NT2/D1 (cell line): ENCODE results near the gene WDR82.

ENCODE experiments used
- DNase-seq: peaks from one replicate; pipeline ENCODE4 v3.0.0-alpha.2; 2011; ENCODE audit warnings: low read depth, low spot score
- H3K27me3 ChIP-seq: 2 replicates; pipeline ENCODE4 v1.6.0; 2011; ENCODE audit warnings: mild to moderate bottlenecking; ENCODE audit not compliant: insufficient read length, insufficient read depth
- H3K36me3 ChIP-seq: 2 replicates; pipeline ENCODE4 v1.6.1; 2011; ENCODE audit warnings: mild to moderate bottlenecking, low read length, mixed read lengths; ENCODE audit not compliant: insufficient read depth, insufficient read length
- H3K4me1 ChIP-seq: 2 replicates; pipeline ENCODE4 v1.5.1; 2011; ENCODE audit not compliant: insufficient read depth, insufficient read length
- H3K4me3 ChIP-seq: 2 replicates; pipeline ENCODE4 v1.5.1; 2011; ENCODE audit warnings: low read depth; ENCODE audit not compliant: insufficient read length
- H3K9ac ChIP-seq: 2 replicates; pipeline ENCODE4 v1.6.0; 2011; ENCODE audit warnings: low read depth; ENCODE audit not compliant: insufficient read length
- H3K9me3 ChIP-seq: 2 replicates; pipeline ENCODE4 v1.5.1; 2011; ENCODE audit warnings: mild to moderate bottlenecking, low read length; ENCODE audit not compliant: insufficient read depth
- SUZ12 ChIP-seq: IDR thresholded peaks from 2 replicates; pipeline ENCODE4 v1.6.1; 2011; ENCODE audit not compliant: insufficient read length, insufficient read depth; ENCODE audit errors: extremely low read depth
- YY1 ChIP-seq: IDR thresholded peaks from 2 replicates; pipeline ENCODE4 v1.6.1; 2011; ENCODE audit not compliant: insufficient read length, insufficient read depth
- ZNF274 ChIP-seq: IDR thresholded peaks from 2 replicates; pipeline ENCODE4 v1.6.1; 2011; ENCODE audit warnings: mild to moderate bottlenecking, low read depth, low read length

Gene WDR82, protein sequence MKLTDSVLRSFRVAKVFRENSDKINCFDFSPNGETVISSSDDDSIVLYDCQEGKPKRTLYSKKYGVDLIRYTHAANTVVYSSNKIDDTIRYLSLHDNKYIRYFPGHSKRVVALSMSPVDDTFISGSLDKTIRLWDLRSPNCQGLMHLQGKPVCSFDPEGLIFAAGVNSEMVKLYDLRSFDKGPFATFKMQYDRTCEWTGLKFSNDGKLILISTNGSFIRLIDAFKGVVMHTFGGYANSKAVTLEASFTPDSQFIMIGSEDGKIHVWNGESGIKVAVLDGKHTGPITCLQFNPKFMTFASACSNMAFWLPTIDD

DNA sequence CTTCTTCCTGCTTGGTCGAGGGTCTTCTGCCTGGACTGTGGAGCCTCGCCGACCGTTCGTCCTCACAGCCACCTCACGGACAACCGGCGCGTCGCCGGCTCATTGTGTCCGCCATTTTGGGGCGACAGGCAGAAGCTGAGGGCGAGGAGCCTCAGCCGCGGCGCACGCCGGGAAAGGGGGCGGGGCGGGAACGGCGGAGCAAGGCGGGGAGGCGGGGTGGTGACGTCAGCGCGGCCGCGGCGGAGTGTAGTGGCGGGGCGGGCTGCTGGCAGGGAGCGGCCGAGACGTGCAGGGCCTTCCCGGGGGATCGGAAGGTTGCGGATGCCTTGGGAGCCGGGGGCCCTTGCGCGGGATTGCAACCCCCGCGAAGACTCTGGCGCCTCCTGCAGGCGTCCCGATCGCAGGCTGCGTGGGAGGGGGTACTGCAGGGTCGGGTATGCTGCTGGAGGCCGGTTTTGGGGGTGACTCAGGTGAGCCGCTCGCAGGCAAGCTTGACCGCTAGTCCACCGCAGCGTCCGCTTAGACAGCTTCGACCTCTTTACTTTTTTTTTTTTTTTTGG, at the start of gene WDR82:
Gene WDR82 (minus strand): TSS at position 140 of the 560 bp plus-strand sequence. CDS start 288 bp downstream, outside the sequence.
- H3K9ac ChIP-seq = peak within 1 kb of the TSS; percentile 92
- no peaks in the 10 kb centered on the region for H3K4me1 ChIP-seq
- peak; percentile 95 for DNase-seq
- peak within 1 kb of the TSS; percentile 89 for H3K4me3 ChIP-seq
- TF ChIP-seq ZNF274 (no peak), YY1 (peak; percentile 82)
- H3K27me3 ChIP-seq = no peaks in the 10 kb centered on the region
- H3K9me3 ChIP-seq = no peaks in the 10 kb centered on the region
- peaks cover 44% of the 10 kb centered on the region for H3K36me3 ChIP-seq

DNA sequence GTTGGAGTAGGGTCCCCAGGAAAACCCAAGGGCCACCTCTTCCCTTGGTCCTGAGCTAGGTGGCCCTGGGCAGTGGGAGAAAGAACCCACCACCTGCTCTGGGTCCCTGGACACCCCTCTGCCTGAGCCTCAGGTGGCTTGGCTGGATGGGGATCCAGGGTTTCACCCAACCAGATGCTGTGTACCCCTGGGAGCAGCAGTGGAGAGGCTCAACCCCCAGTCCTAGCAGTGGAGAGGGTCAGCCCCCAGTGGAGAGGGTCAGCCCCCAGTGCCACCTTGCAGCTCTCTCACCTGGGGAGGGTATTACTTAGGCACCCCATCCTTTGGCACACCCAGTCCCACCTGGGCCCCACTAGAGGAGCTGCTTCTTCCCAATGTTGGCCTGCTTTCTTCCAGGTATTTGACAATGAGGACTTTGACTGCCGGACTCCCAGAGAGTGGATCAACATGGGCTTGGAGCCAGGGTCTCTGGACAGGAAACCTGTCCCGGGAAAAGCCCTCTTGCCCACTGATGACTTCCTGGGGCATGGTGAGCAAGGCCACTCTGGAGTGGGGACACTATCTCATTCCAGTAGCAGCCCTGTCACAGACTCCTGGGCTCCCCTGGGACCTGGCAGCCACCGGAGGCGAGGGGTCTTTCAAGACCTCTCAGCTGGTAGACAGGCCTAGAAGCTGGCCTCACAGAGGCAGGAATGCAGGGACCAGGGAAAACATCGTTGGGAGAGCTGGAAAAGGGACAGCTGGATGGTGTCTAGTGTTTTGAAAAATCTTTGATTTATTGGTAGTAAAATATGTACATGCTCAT, 49.2 kb upstream of the WDR82 start:
- DNase-seq = no peak
- TF ChIP-seq ZNF274 (no peak), YY1 (no peak), SUZ12 (no peak)
- H3K9me3 ChIP-seq = no peaks in the 10 kb centered on the region
- H3K27me3 ChIP-seq = no peaks in the 10 kb centered on the region
- no peak overlapping the region for H3K4me3 ChIP-seq
- no peak overlapping the region for H3K9ac ChIP-seq
- H3K36me3 ChIP-seq = no peaks in the 10 kb centered on the region
- peaks cover 10% of the 10 kb centered on the region for H3K4me1 ChIP-seq

DNA sequence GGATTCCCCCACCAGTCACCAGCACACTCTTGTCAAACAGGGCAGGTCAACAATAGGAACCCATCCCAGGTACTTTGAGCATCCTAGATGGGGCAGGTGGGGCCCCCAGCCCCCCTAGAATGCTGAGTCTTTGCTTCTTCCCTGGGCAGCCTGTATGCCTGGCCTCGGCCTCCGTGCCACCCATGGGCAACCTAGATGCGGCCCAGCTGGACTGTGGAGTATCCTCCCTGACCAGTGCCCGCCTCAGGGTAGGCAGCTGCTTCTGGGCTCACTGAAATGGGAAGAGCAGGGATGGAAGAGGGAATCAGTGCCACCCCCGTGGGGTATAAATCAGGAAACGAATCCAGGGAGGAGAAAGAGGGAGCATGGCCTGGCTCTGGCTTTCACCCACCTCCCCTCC, 48.5 kb upstream of the WDR82 start:
- Histone ChIP-seq H3K9me3 (no peaks in the 10 kb centered on the region), H3K4me1 (peaks cover 10% of the 10 kb centered on the region), H3K9ac (no peak overlapping the region), H3K4me3 (no peak overlapping the region), H3K36me3 (no peaks in the 10 kb centered on the region), H3K27me3 (no peaks in the 10 kb centered on the region)
- TF ChIP-seq ZNF274 (no peak), YY1 (no peak), SUZ12 (no peak)
- no peak for DNase-seq

DNA sequence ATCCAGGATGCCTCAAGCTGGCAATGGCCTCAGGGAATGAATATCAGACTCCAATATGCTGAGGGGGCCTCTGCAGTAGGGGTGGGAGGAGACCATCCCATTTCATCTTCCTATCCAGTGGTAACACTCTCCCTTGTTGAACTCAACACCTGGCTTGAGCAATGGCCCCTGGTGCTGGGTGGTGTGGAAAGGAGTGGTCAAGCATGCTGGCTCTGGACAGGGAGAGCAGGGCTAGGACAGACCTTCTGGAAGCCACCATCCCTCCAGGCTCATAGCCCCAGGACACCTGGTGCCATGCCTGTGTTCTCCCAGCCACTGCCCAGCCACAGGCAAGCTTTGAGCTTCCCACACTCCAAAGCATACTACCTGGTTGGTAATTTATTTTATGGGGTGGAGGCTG, 47.2 kb upstream of the WDR82 start:
- no peak overlapping the region for H3K4me3 ChIP-seq
- peaks cover 10% of the 10 kb centered on the region for H3K4me1 ChIP-seq
- H3K9ac ChIP-seq = no peak overlapping the region
- H3K36me3 ChIP-seq = no peaks in the 10 kb centered on the region
- H3K27me3 ChIP-seq = no peaks in the 10 kb centered on the region
- no peak for TF ChIP-seq ZNF274
- TF ChIP-seq SUZ12 = no peak
- no peak for TF ChIP-seq YY1
- H3K9me3 ChIP-seq = no peaks in the 10 kb centered on the region
- no peak for DNase-seq

DNA sequence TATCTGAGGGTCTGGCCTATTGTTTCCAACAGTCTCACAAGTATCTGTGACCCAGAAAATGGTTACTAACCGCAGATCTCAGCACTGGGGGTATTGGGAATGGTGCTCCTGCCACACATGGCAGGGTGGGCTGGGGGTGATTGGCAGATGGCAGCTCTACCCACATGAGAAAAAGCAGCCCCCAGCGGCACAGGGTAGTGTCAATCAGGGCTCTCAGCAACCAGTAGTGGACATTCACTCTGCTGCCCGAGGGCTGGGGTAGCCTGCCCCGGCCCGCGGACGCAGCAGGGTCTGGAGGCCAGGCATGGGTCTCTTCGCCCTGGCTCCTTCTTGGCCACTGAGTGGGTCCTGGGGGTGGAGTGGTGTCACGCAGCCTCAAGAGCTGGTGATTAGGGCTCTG, 46.2 kb upstream of the WDR82 start:
- H3K4me3 ChIP-seq = no peak overlapping the region
- DNase-seq = no peak
- no peaks in the 10 kb centered on the region for H3K9me3 ChIP-seq
- peaks cover under 1% of the 10 kb centered on the region for H3K27me3 ChIP-seq
- H3K4me1 ChIP-seq = peaks cover 10% of the 10 kb centered on the region
- TF ChIP-seq YY1 (no peak), ZNF274 (no peak), SUZ12 (no peak)
- no peak overlapping the region for H3K9ac ChIP-seq
- H3K36me3 ChIP-seq = no peaks in the 10 kb centered on the region

DNA sequence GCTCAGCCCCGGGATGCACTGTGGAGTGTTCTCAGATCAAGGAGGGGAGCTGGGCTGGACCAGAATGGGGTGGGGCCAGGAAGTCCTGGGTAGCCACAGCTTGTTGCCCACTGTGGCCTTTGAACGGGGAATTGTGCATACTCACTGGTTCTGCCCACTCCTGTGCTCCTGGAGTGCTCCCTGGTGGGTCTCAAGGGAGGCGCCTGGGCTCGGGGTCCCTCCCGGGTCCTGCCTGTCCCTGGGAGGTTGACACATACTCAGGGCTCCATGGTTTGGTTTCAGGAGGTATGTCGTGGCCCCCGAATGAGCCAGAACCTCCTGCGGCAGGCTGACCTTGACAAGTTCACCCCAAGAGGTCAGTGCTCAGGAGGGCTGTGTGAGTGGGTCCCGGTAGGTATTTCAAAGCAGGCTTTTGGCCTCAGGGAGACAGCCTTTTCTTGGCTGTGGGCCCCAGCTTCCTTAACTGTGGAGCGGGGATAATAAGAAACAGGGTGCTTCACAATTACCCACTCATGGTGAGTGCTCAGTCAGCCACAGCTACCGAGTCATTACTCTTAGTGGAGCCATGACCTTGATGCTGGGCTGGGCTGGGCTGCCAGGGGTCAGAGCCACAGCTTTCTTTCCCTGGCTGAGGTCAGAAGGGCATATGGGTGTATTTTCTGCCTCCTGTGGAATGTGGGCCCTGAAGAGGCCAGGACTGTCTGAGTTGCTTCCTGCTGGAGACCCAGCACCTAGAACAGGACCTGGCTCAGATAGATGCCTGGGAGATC, 45.3 kb upstream of the WDR82 start:
- no peaks in the 10 kb centered on the region for H3K36me3 ChIP-seq
- DNase-seq = no peak
- TF ChIP-seq ZNF274 (no peak), SUZ12 (no peak), YY1 (no peak)
- no peaks in the 10 kb centered on the region for H3K9me3 ChIP-seq
- H3K9ac ChIP-seq = no peak overlapping the region
- no peak overlapping the region for H3K4me3 ChIP-seq
- H3K27me3 ChIP-seq = peaks cover 9% of the 10 kb centered on the region
- peaks cover 10% of the 10 kb centered on the region for H3K4me1 ChIP-seq

DNA sequence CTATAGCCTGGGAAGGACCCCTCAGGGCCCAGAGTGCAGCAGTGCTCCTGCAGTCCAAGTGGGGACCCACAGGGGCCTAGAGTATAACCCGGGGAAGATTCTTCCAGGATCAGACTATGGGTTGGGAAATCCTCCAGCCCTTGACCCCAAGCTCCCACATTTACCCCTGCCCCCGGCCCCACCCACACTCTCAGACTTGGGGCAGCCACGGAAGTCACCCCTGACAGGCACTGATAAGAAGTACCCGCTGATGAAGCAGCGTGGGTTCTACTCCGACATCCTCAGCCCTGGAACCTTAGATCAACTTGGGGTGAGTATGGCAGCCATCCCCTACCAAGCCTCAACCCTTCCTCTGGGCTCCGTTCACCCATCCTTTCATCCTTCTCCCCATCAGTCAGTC, 44.0 kb upstream of the WDR82 start:
- DNase-seq = no peak
- Histone ChIP-seq H3K36me3 (no peaks in the 10 kb centered on the region), H3K4me3 (no peak overlapping the region), H3K9me3 (no peaks in the 10 kb centered on the region), H3K27me3 (peaks cover 19% of the 10 kb centered on the region), H3K9ac (no peak overlapping the region), H3K4me1 (peaks cover 10% of the 10 kb centered on the region)
- no peak for TF ChIP-seq SUZ12
- TF ChIP-seq ZNF274 = no peak
- TF ChIP-seq YY1 = no peak
